Mucosa of descending colon (tissue), 3 donors: Measurements from ENCODE around the gene CCDC170. TPM values are rescaled to one million over a fixed set of nuclear protein-coding genes. Genes with fewer than 3 reads are reported as not detected.

Source experiments
- ATAC-seq: fragments of 200-7000 bp; cut with Tn5 transposase; one replicate; pipeline ENCODE4 v1.9.1; 2020; ENCODE audit warnings: mild to moderate bottlenecking, moderate library complexity
- DNase-seq, 3 donors: peaks; one replicate each; pipeline ENCODE4 v3.0.0-alpha.2; 2020
- H3K36me3 ChIP-seq: fragments of 200-600 bp; one replicate; pipeline ENCODE4 v1.8.0; 2021; ENCODE audit warnings: low read depth, mild to moderate bottlenecking
- H3K4me1 ChIP-seq: fragments of 200-600 bp; one replicate; pipeline ENCODE4 v1.8.0; 2021; ENCODE audit warnings: low read depth, mild to moderate bottlenecking
- H3K4me3 ChIP-seq: fragments of 200-600 bp; one replicate; pipeline ENCODE4 v1.8.0; 2021; ENCODE audit warnings: mild to moderate bottlenecking
- H3K9me3 ChIP-seq: fragments of 200-600 bp; one replicate; pipeline ENCODE4 v1.8.0; 2021; ENCODE audit warnings: mild to moderate bottlenecking
- intact Hi-C, 2 donors: fragments of 100-400 bp; cut with DNase I in 1 of 2; cut with micrococcal nuclease in 1 of 2; formaldehyde crosslinking; loops; one replicate each; pipeline versions ENCODE4 v1.11.0 to v1.11.1; 2022; cut with DNase I, micrococcal nuclease
- total RNA-seq, 3 donors: library from RNA; stranded (reverse); fragmentation: NEBNext Ultra II Directional in 2 of 3; extraction: Animal tissue kit (Norgen Biotek cat#: 25700) in 2 of 3; gene quantifications; one replicate each; pipeline versions ENCODE4 v1.2.1 to v1.2.4, GENCODE V29; 2021 to 2023
- TF ChIP-seq, protein P1 (sequence below): fragments of 200-600 bp; IDR thresholded peaks from one replicate; pipeline ENCODE4 v1.8.0; 2022; ENCODE audit warnings: antibody characterized with exemption, mild to moderate bottlenecking
- donor health status: DM: no; HTN: no; CAD: no; lungs with moderate emphysema.
- donor health status: DM: no; HTN: no; CAD: no.
- donor health status: DM: no; HTN: yes; CAD: no.

The CCDC170 gene
- total RNA-seq, 3 donors from 2014 or later, result 0.87 to 2.7 (median 1.7) TPM

DNA sequence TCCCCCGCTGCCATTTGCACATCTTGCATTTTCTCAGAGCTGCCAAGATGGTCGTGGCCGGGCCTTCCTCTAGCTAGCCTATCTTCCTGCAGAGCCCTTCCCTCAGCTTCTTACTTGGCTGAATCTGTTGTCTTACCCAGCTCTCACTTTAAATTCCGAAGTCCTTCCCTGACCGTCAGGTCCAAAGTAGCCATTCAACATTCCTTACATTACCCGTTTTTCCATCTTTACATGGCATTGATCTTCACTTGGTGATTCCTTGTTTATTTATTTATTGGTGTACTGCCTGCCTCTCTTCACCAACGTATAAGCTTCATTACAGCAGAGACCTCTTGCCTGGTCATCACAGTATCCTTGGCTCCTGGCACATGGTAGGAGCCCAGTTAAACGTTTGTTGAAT, 176.3 kb downstream of the CCDC170 start:
- ATAC-seq, result no peak
- no peak overlapping the region for H3K4me3 ChIP-seq
- H3K9me3 ChIP-seq, result no peaks in the 10 kb centered on the region
- no peak for DNase-seq
- TF ChIP-seq, protein P1, sequence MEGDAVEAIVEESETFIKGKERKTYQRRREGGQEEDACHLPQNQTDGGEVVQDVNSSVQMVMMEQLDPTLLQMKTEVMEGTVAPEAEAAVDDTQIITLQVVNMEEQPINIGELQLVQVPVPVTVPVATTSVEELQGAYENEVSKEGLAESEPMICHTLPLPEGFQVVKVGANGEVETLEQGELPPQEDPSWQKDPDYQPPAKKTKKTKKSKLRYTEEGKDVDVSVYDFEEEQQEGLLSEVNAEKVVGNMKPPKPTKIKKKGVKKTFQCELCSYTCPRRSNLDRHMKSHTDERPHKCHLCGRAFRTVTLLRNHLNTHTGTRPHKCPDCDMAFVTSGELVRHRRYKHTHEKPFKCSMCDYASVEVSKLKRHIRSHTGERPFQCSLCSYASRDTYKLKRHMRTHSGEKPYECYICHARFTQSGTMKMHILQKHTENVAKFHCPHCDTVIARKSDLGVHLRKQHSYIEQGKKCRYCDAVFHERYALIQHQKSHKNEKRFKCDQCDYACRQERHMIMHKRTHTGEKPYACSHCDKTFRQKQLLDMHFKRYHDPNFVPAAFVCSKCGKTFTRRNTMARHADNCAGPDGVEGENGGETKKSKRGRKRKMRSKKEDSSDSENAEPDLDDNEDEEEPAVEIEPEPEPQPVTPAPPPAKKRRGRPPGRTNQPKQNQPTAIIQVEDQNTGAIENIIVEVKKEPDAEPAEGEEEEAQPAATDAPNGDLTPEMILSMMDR, result no peak
- intact Hi-C loops, result no loop called here
- H3K36me3 ChIP-seq, result no peaks in the 10 kb centered on the region
- H3K4me1 ChIP-seq, result no peaks in the 10 kb centered on the region

Other genes starting within 250 kb of the CCDC170 start
- gene ZBTB2, start 102.5 kb upstream of the CCDC170 start, total RNA-seq, result 10 to 100 TPM in 2 of 3 donors, 1 to 10 TPM in 1; 8.1 to 13.3 (median 11.0) TPM
- 10 to 100 TPM; 16.5 to 25.6 (median 21.0) TPM for gene RMND1, start 41.9 kb upstream of the CCDC170 start, total RNA-seq